ENCODE data around the gene ZSCAN16. TPM values are rescaled to one million over a fixed set of nuclear protein-coding genes. Genes with fewer than 3 reads are reported as not detected.

Gene ZSCAN16
- total and polyA plus RNA-seq, 9 of the 15 experiments (the other 6 are each of a cell fraction or from before 2014, with no cell fraction given) = 0.08 TPM; not detected in 8

- TF ChIP-seq, protein P1, sequence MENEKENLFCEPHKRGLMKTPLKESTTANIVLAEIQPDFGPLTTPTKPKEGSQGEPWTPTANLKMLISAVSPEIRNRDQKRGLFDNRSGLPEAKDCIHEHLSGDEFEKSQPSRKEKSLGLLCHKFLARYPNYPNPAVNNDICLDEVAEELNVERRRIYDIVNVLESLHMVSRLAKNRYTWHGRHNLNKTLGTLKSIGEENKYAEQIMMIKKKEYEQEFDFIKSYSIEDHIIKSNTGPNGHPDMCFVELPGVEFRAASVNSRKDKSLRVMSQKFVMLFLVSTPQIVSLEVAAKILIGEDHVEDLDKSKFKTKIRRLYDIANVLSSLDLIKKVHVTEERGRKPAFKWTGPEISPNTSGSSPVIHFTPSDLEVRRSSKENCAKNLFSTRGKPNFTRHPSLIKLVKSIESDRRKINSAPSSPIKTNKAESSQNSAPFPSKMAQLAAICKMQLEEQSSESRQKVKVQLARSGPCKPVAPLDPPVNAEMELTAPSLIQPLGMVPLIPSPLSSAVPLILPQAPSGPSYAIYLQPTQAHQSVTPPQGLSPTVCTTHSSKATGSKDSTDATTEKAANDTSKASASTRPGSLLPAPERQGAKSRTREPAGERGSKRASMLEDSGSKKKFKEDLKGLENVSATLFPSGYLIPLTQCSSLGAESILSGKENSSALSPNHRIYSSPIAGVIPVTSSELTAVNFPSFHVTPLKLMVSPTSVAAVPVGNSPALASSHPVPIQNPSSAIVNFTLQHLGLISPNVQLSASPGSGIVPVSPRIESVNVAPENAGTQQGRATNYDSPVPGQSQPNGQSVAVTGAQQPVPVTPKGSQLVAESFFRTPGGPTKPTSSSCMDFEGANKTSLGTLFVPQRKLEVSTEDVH (IDR thresholded peaks at IDR 0.05; ENCODE audit: low read depth, partially characterized antibody) = peak; percentile 53
- no peak for TF ChIP-seq RHOXF2B (CRISPR knock-in tag; conservative IDR thresholded peaks at IDR 0.05)
- 0 out of 2 replicates have a peak, but pooled peaks have one; percentile 14 for TF ChIP-seq BCOR (IDR thresholded peaks at IDR 0.05)
- peak; percentile 76; the same call in 1 of the 2 replicates for TF ChIP-seq ZNF165 (CRISPR knock-in tag; IDR thresholded peaks at IDR 0.05; ENCODE audit: borderline replicate concordance)
- TF ChIP-seq CBX5 (IDR thresholded peaks at IDR 0.05; ENCODE audit: borderline replicate concordance, low read depth) = peak; percentile 44; the same call in 1 of the 2 replicates
- no peak for TF ChIP-seq ZKSCAN8 (CRISPR knock-in tag; IDR thresholded peaks at IDR 0.05)
- no peak for TF ChIP-seq CCAR2 (IDR thresholded peaks at IDR 0.05; ENCODE audit: low read depth, low read length)
- TF ChIP-seq SRSF1 (IDR thresholded peaks at IDR 0.05; ENCODE audit: low read depth, low read length) = peak; percentile 88
- TF ChIP-seq, protein P2, sequence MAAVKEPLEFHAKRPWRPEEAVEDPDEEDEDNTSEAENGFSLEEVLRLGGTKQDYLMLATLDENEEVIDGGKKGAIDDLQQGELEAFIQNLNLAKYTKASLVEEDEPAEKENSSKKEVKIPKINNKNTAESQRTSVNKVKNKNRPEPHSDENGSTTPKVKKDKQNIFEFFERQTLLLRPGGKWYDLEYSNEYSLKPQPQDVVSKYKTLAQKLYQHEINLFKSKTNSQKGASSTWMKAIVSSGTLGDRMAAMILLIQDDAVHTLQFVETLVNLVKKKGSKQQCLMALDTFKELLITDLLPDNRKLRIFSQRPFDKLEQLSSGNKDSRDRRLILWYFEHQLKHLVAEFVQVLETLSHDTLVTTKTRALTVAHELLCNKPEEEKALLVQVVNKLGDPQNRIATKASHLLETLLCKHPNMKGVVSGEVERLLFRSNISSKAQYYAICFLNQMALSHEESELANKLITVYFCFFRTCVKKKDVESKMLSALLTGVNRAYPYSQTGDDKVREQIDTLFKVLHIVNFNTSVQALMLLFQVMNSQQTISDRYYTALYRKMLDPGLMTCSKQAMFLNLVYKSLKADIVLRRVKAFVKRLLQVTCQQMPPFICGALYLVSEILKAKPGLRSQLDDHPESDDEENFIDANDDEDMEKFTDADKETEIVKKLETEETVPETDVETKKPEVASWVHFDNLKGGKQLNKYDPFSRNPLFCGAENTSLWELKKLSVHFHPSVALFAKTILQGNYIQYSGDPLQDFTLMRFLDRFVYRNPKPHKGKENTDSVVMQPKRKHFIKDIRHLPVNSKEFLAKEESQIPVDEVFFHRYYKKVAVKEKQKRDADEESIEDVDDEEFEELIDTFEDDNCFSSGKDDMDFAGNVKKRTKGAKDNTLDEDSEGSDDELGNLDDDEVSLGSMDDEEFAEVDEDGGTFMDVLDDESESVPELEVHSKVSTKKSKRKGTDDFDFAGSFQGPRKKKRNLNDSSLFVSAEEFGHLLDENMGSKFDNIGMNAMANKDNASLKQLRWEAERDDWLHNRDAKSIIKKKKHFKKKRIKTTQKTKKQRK (IDR thresholded peaks at IDR 0.05; ENCODE audit: borderline replicate concordance, low read depth, low read length) = no peak
- TF ChIP-seq ZKSCAN1 (IDR thresholded peaks at IDR 0.05; ENCODE audit: low read depth, low read length) = peak; percentile 29; the same call in 1 of the 2 replicates
- TF ChIP-seq PHF20 (IDR thresholded peaks at IDR 0.05; ENCODE audit: partially characterized antibody) = peak; percentile 89
- TF ChIP-seq HLTF (IDR thresholded peaks at IDR 0.05) = no peak; the same call in none of the 2 replicates
Measured at GRCh38 chr6:28104392-28105244, 19.8 kb upstream of the ZSCAN16 start (continued).
